Cortex of kidney (tissue), 1 donor: ENCODE data around the gene COMMD10.
"Not testable (repeated sequence)": the region's sequence is repeated elsewhere in the genome, so short reads cannot be mapped to it uniquely, and the experiment has no call there.

Experiments
- DNase-seq: peaks from one replicate; lab custom pipeline; 2025; lab: John Stamatoyannopoulos, UW

Gene COMMD10

DNA sequence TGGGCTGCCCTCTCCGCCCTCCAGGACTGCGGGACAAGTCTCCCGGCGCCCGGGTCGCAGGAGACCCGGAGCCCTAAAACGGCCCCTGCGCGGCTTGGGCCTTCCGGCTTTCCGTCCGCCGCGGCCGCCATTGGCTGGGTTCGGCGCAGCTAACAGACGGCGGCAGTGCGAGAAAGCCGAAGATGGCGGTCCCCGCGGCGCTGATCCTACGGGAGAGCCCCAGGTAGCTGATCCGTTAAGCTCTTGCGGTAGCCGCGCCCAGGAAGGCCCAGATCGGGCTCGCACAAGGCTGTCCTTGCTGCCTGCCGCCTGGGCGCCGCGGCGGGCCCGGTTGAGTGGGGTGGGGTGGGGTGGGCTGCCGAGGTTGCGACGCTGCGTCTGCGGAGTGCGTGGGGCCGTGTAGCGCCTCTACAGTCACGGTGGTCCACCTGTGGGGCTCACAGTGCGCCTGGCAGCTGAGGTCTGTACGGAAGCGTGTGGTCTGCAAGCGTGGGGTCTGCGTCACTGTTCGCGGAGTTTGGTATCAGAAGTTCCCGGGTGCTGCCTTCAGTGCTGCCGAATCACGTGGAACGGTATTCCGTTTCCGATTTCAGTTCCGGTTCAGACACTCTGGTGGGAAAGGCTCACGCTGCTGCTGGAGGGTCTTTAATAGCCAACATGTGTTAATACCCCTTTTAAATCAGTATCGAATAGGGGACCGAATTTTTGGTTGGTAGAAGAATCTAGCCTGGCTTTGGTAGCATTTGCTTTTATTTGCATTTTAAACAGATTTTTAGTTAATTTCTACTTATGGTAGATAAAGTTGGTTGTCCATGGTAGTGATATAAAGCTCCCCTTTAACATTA is at the start of gene COMMD10:
Gene COMMD10, plus strand, starts transcription at position 155 of the 845 bp plus-strand sequence.
- no peak for DNase-seq

DNA sequence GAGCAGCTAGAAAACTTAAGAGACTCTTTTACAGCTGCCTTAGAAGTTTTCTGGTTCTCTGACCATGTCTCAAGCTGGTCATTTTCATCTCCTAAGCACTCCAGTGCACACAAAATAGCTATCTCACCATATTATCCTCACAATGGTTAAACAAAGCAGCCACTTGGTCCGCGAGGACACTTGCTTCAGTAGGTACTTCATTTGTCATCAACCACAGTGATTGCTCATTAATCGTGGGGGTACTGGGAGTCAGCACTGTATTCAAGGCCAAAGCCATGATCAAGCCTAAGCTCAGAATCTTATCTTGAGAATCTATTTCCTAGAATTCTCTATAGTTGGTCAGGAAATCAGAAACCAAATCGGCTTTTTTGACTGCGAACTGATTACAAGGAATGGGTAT is 49.7 kb upstream of the COMMD10 start:
- no peak for DNase-seq

- no peak for DNase-seq
Observed at GRCh38 chr5:116037236-116037822, 47.5 kb upstream of the COMMD10 start.

DNA sequence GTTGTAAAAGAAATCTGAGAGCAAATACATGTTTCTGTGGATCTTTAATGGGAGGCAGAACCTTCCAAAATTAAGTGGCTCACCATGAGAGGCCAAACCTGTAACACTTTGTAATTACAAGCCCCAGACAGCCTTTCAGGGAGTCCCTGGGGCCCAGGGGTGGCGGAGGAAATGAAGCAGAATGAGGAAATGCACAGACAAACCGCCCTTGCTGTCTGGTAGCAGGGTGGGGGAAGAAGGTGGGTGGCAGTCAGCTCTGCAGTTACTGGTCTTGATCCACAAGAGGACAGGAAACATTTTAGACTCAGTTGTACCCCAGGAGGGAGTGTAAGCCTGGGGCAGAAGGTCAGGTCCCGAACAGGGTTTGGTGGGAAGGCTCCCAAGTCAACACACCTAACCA is 46.0 kb upstream of the COMMD10 start:
- no peak for DNase-seq

GRCh38 chr5:116042375-116042774 is 42.5 kb upstream of the COMMD10 start:
- no peak for DNase-seq

DNA sequence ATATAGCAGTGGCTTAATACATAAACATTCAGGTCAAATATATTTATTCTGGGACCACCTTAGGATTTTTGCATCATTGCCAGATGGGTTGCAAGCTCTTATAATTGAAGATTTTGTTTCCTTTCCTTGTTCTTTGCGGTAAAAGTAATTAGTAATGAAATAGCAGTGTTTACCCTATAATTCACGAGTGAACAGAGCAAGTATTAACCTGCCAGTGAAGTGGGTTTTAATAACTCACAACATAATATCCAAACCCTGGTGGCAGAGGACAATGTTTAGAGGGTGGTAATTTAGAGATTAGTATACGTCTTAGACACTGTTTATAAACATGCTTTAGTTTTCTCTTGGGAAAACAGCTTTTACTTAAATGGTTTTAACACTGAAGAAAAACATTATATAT is 40.8 kb upstream of the COMMD10 start:
- no peak for DNase-seq

DNA sequence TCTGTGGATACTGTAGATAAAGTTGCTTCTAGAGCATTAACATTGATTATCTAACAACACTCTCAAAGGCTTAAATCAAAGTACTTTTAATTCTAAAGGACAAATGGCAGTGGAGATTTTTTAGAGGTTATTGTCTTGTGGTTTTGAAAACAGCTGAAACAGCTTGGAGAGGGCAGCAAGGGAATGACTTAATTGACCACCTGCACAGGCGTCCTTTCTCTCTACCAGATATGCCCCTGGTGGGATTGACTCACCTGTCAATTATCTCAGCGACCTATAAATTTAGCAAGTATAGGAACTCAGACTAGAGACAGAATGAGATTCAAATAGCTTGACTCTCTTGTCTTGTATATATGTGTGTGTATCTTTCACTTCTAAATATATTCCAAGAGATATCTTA is 39.0 kb upstream of the COMMD10 start:
- no peak for DNase-seq

- DNase-seq = no peak
Observed at GRCh38 chr5:116046261-116046660, 38.6 kb upstream of the COMMD10 start.

GRCh38 chr5:116046823-116047222 is 38.0 kb upstream of the COMMD10 start:
- no peak for DNase-seq

- no peak for DNase-seq
Observed at GRCh38 chr5:116058346-116058936, 26.4 kb upstream of the COMMD10 start.

- no peak for DNase-seq
Observed at GRCh38 chr5:116062352-116062751, 22.5 kb upstream of the COMMD10 start.

- no peak for DNase-seq
Observed at GRCh38 chr5:116063950-116064349, 20.9 kb upstream of the COMMD10 start.

- DNase-seq = no peak
Observed at GRCh38 chr5:116068028-116068632, 16.7 kb upstream of the COMMD10 start.

GRCh38 chr5:116071211-116071610 is 13.6 kb upstream of the COMMD10 start:
- no peak for DNase-seq

DNA sequence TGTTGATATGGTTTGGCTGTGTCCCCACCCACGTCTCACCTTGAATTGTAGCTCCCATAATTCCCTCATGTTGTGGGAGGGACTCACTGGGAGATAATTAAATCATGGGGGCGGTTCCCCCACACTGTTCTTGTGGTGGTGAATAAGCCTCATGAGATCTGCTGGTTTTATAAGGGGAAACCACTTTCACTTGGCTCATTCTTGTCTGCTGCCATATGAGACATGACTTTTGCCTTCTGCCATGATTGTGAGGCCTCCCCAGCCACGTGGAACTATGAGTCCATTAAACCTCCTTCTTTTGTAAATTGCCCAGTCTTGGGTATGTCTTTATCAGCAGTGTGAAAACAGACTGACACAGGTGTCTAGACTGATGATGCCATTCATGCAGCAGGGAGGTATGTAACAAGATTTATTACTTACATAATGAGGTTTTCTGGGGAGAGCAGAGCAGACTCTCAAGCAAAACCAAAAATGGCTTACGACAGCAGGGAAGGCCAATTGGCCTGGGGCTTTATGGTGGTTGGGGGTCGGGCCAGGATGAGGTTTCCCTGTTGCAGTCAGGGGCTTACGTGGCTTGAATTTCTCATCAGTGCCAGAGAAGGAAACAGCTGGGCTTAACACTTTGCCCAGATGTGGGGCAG is 9.5 kb upstream of the COMMD10 start:
- no peak for DNase-seq

- no peak for DNase-seq
Observed at GRCh38 chr5:116076496-116076895, 8.3 kb upstream of the COMMD10 start.

GRCh38 chr5:116078199-116078598 is 6.6 kb upstream of the COMMD10 start:
- DNase-seq = no peak

- no peak for DNase-seq
Observed at GRCh38 chr5:116084287-116084691, 536 bp upstream of the COMMD10 start.

GRCh38 chr5:116086309-116086708 is 1.5 kb downstream of the COMMD10 start:
- not testable (repeated sequence) for DNase-seq

DNA sequence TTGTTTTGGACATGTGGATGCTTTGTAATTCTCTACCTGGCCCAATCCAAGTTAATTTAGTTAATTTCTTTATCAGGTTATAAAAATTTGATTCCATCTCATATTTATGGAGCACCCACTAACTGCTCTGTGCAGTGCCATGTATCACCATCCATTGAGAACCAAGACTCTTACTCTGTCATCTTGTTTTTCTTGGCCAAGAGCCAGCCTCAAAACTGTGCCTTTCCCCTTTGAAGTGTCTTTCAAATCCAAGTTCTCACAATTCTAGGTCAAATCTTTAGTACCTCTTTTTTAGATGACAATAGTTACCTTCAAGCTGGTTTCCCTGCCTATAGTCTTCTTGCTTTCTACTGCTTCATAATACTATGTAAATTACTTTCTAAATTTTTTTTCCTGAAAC is 3.2 kb downstream of the COMMD10 start:
- DNase-seq = no peak

DNA sequence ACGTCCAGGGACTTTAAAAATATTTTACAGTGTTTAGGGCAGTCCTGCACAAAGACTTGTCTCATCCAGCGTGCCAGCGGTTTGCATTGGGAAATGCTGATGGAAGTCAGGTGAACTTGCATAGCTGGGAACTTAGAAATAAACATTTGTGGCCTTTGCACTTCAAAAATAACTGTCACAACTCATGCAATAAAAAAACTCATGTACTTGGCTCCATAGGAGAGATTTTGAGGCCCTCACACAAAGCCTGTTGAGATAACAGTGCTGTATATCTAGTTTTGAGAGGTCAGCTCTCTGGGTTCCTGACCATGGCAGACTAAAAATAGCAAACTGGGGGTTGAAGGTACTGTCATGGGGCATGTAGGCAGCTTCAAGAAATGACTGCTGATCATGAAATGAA is 5.5 kb downstream of the COMMD10 start:
- no peak for DNase-seq

- no peak for DNase-seq
Observed at GRCh38 chr5:116091416-116091815, 6.6 kb downstream of the COMMD10 start.
